MG63 (cell line): ENCODE results near the gene RHOBTB3. TPM values are rescaled to one million over a fixed set of nuclear protein-coding genes. Genes with fewer than 3 reads are reported as not detected.

Experiments
- DNase-seq: peaks from one replicate; pipeline ENCODE4 v3.0.0-alpha.2; 2020
- H3K27me3 ChIP-seq: fragments of 250-450 bp; sonication (Bioruptor Pico); 2 replicates; pipeline ENCODE4 v1.5.1; 2020; ENCODE audit warnings: mild to moderate bottlenecking, moderate library complexity
- H3K36me3 ChIP-seq: fragments of 250-450 bp; sonication (Bioruptor Pico); 2 replicates; pipeline ENCODE4 v1.5.1; 2020; ENCODE audit warnings: mild to moderate bottlenecking, moderate library complexity
- H3K4me3 ChIP-seq: fragments of 250-450 bp; sonication (Bioruptor Pico); 2 replicates; pipeline ENCODE4 v1.5.1; 2020; ENCODE audit warnings: mild to moderate bottlenecking, moderate library complexity
- H3K9me3 ChIP-seq: fragments of 250-450 bp; sonication (Bioruptor Pico); 2 replicates; pipeline ENCODE4 v1.5.1; 2020; ENCODE audit warnings: mild to moderate bottlenecking, moderate library complexity
- total RNA-seq: library from RNA; depleted of rRNA; stranded (reverse); fragments of >200 nt; shearing (Covaris generic); gene quantifications from 2 replicates; pipeline ENCODE4 v1.2.3, GENCODE V29; 2014; ENCODE audit warnings: low replicate concordance

RHOBTB3 gene
- total RNA-seq, 1 experiment from 2014 or later, result 74.7 TPM

- no peaks in the 10 kb centered on the region for H3K27me3 ChIP-seq
- H3K4me3 ChIP-seq, result peak overlapping the region; percentile 22
- no peaks in the 10 kb centered on the region for H3K9me3 ChIP-seq
- no peaks in the 10 kb centered on the region for H3K36me3 ChIP-seq
- no peak for DNase-seq
Measured at GRCh38 chr5:95725937-95726810, 5.0 kb upstream of the RHOBTB3 start.

GRCh38 chr5:95726811-95727763 lies 4.0 kb upstream of the RHOBTB3 start:
- peak overlapping the region; percentile 22 for H3K4me3 ChIP-seq
- peaks cover under 1% of the 10 kb centered on the region for H3K36me3 ChIP-seq
- H3K27me3 ChIP-seq, result no peaks in the 10 kb centered on the region
- H3K9me3 ChIP-seq, result no peaks in the 10 kb centered on the region
- no peak for DNase-seq

- H3K4me3 ChIP-seq, result no peak overlapping the region
- H3K9me3 ChIP-seq, result no peaks in the 10 kb centered on the region
- peaks cover 5% of the 10 kb centered on the region for H3K36me3 ChIP-seq
- DNase-seq, result no peak
- H3K27me3 ChIP-seq, result no peaks in the 10 kb centered on the region
Measured at GRCh38 chr5:95727764-95728191, 3.4 kb upstream of the RHOBTB3 start.

GRCh38 chr5:95728494-95729114 lies 2.5 kb upstream of the RHOBTB3 start:
- no peaks in the 10 kb centered on the region for H3K9me3 ChIP-seq
- H3K36me3 ChIP-seq, result peaks cover 13% of the 10 kb centered on the region
- DNase-seq, result no peak
- no peaks in the 10 kb centered on the region for H3K27me3 ChIP-seq
- no peak overlapping the region for H3K4me3 ChIP-seq

GRCh38 chr5:95729115-95730010 lies 1.8 kb upstream of the RHOBTB3 start:
- no peak for DNase-seq
- Histone ChIP-seq H3K36me3 (peaks cover 20% of the 10 kb centered on the region), H3K4me3 (peak overlapping the region; percentile 80; the same call in 1 of the 2 replicates), H3K9me3 (no peaks in the 10 kb centered on the region), H3K27me3 (no peaks in the 10 kb centered on the region)

GRCh38 chr5:95730011-95730700 lies 980 bp upstream of the RHOBTB3 start:
- peak overlapping the region; percentile 80 for H3K4me3 ChIP-seq
- peaks cover 26% of the 10 kb centered on the region for H3K36me3 ChIP-seq
- no peaks in the 10 kb centered on the region for H3K27me3 ChIP-seq
- no peaks in the 10 kb centered on the region for H3K9me3 ChIP-seq
- no peak for DNase-seq

GRCh38 chr5:95731571-95732554 lies 727 bp downstream of the RHOBTB3 start:
- H3K9me3 ChIP-seq, result no peaks in the 10 kb centered on the region
- peaks cover 43% of the 10 kb centered on the region for H3K36me3 ChIP-seq
- no peaks in the 10 kb centered on the region for H3K27me3 ChIP-seq
- H3K4me3 ChIP-seq, result peak overlapping the region; percentile 80
- DNase-seq, result peak; percentile 69

- Histone ChIP-seq H3K36me3 (peaks cover 56% of the 10 kb centered on the region), H3K27me3 (no peaks in the 10 kb centered on the region), H3K4me3 (peak overlapping the region; percentile 80), H3K9me3 (no peaks in the 10 kb centered on the region)
- DNase-seq, result no peak
Measured at GRCh38 chr5:95733107-95733665, 2.0 kb downstream of the RHOBTB3 start.

- Histone ChIP-seq H3K4me3 (peak overlapping the region; percentile 80), H3K9me3 (no peaks in the 10 kb centered on the region), H3K36me3 (peaks cover 66% of the 10 kb centered on the region), H3K27me3 (no peaks in the 10 kb centered on the region)
- DNase-seq, result no peak
Measured at GRCh38 chr5:95734187-95734586, 3.1 kb downstream of the RHOBTB3 start.

- Histone ChIP-seq H3K4me3 (peak overlapping the region; percentile 80), H3K27me3 (no peaks in the 10 kb centered on the region), H3K36me3 (peaks cover 73% of the 10 kb centered on the region), H3K9me3 (no peaks in the 10 kb centered on the region)
- peak; percentile 47 for DNase-seq
Measured at GRCh38 chr5:95734906-95735305, 3.8 kb downstream of the RHOBTB3 start.

- H3K36me3 ChIP-seq, result peaks cover 78% of the 10 kb centered on the region
- H3K27me3 ChIP-seq, result no peaks in the 10 kb centered on the region
- H3K4me3 ChIP-seq, result peak overlapping the region; percentile 80; the same call in 1 of the 2 replicates
- no peaks in the 10 kb centered on the region for H3K9me3 ChIP-seq
- no peak for DNase-seq
Measured at GRCh38 chr5:95735406-95735805, 4.3 kb downstream of the RHOBTB3 start.

- DNase-seq, result no peak
- Histone ChIP-seq H3K4me3 (no peak overlapping the region), H3K9me3 (no peaks in the 10 kb centered on the region), H3K36me3 (peaks cover 83% of the 10 kb centered on the region), H3K27me3 (no peaks in the 10 kb centered on the region)
Measured at GRCh38 chr5:95738072-95738471, 6.9 kb downstream of the RHOBTB3 start.

GRCh38 chr5:95738834-95739233 lies 7.7 kb downstream of the RHOBTB3 start:
- no peak overlapping the region for H3K4me3 ChIP-seq
- DNase-seq, result no peak
- H3K36me3 ChIP-seq, result peaks cover 75% of the 10 kb centered on the region

GRCh38 chr5:95739857-95740256 lies 8.7 kb downstream of the RHOBTB3 start:
- H3K9me3 ChIP-seq, result no peaks in the 10 kb centered on the region
- no peak for DNase-seq
- H3K36me3 ChIP-seq, result peaks cover 75% of the 10 kb centered on the region
- no peak overlapping the region for H3K4me3 ChIP-seq
- H3K27me3 ChIP-seq, result no peaks in the 10 kb centered on the region

More at GRCh38 chr5:95738834-95739233, 7.7 kb downstream of the RHOBTB3 start:
- no peaks in the 10 kb centered on the region for H3K9me3 ChIP-seq
- no peaks in the 10 kb centered on the region for H3K27me3 ChIP-seq
